Measurements from ENCODE around the gene SLC25A48.

DNA sequence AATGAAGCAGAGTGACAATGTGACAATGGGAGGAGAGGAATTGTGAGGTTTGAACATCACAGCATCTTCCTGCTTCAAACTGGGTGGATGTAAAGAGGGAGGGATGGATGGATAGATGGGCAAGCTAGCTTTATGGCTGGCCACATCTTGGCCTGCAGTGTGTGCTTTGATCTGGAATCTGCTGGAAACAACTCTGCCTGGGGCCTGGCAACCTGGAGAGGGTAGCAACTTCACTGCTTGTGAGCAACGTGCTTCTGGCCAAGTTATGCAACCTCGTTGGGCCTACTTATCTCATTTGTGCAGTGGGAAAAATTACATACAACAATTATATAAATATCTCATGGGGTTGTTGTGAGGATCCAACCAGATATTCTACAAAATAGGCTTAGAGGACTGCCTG, 55.8 kb downstream of the SLC25A48 start:
- no peak for TF ChIP-seq EZH2phosphoT487 (IDR thresholded peaks at IDR 0.05; ENCODE audit: borderline replicate concordance, low read depth, low read length)
- TF ChIP-seq, protein P1, sequence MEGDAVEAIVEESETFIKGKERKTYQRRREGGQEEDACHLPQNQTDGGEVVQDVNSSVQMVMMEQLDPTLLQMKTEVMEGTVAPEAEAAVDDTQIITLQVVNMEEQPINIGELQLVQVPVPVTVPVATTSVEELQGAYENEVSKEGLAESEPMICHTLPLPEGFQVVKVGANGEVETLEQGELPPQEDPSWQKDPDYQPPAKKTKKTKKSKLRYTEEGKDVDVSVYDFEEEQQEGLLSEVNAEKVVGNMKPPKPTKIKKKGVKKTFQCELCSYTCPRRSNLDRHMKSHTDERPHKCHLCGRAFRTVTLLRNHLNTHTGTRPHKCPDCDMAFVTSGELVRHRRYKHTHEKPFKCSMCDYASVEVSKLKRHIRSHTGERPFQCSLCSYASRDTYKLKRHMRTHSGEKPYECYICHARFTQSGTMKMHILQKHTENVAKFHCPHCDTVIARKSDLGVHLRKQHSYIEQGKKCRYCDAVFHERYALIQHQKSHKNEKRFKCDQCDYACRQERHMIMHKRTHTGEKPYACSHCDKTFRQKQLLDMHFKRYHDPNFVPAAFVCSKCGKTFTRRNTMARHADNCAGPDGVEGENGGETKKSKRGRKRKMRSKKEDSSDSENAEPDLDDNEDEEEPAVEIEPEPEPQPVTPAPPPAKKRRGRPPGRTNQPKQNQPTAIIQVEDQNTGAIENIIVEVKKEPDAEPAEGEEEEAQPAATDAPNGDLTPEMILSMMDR (conservative IDR thresholded peaks at IDR 0.05; ENCODE audit: low read length), result no peak

All from OCI-LY7 (cell line).